Measurements from ENCODE around the gene MTRR.

GRCh38 chr5:7941692-7942091, 72.7 kb downstream of the MTRR start:
- TF ChIP-seq CTCF (IDR thresholded peaks at IDR 0.05; ENCODE audit: low read depth, low read length) (no peak), EZH2phosphoT487 (IDR thresholded peaks at IDR 0.05; ENCODE audit: low read depth) (no peak)

Measured in OCI-LY3 (cell line).